Neural cell (in vitro differentiated cells): ENCODE measurements around the gene NBEAL1.

Experiments
- EP300 ChIP-seq: fragments of 450-650 bp; conservative IDR thresholded peaks from 2 replicates; pipeline ENCODE4 v1.6.1; 2014; ENCODE audit warnings: antibody characterized with exemption, mild to moderate bottlenecking, moderate library complexity; ENCODE audit not compliant: poor library complexity, severe bottlenecking
- POLR2AphosphoS5 ChIP-seq: IDR thresholded peaks from 2 replicates; pipeline ENCODE4 v1.6.1; 2012
- RAD21 ChIP-seq: fragments of 450-650 bp; conservative IDR thresholded peaks from 2 replicates; pipeline ENCODE4 v1.6.1; 2014; ENCODE audit warnings: antibody characterized with exemption, mild to moderate bottlenecking, moderate library complexity
- TAF1 ChIP-seq: IDR thresholded peaks from 2 replicates; pipeline ENCODE4 v1.6.1; 2012; ENCODE audit warnings: low read depth
- TF ChIP-seq, protein P1 (sequence below): fragments of 450-650 bp; IDR thresholded peaks from 2 replicates; pipeline ENCODE4 v1.5.1; 2014; ENCODE audit warnings: antibody characterized with exemption, mild to moderate bottlenecking, moderate library complexity; ENCODE audit not compliant: poor library complexity, severe bottlenecking

- TF ChIP-seq, protein P1, sequence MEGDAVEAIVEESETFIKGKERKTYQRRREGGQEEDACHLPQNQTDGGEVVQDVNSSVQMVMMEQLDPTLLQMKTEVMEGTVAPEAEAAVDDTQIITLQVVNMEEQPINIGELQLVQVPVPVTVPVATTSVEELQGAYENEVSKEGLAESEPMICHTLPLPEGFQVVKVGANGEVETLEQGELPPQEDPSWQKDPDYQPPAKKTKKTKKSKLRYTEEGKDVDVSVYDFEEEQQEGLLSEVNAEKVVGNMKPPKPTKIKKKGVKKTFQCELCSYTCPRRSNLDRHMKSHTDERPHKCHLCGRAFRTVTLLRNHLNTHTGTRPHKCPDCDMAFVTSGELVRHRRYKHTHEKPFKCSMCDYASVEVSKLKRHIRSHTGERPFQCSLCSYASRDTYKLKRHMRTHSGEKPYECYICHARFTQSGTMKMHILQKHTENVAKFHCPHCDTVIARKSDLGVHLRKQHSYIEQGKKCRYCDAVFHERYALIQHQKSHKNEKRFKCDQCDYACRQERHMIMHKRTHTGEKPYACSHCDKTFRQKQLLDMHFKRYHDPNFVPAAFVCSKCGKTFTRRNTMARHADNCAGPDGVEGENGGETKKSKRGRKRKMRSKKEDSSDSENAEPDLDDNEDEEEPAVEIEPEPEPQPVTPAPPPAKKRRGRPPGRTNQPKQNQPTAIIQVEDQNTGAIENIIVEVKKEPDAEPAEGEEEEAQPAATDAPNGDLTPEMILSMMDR = no peak
- TF ChIP-seq EP300 (no peak), POLR2AphosphoS5 (no peak), TAF1 (no peak), RAD21 (no peak)
Observed at GRCh38 chr2:203201426-203201825, 186.8 kb downstream of the NBEAL1 start.
